CD4-positive, CD25-positive, alpha-beta regulatory T cell (primary cell): ENCODE results near the gene SPATA2L. TPM values are rescaled to one million over a fixed set of nuclear protein-coding genes. Genes with fewer than 3 reads are reported as not detected.

Experiments used
- ATAC-seq, 2 donors: fragments of 150-1000 bp; cut with Tn5 transposase; one replicate each; pipeline ENCODE4 v1.10.0; 2021; ENCODE audit warnings: low read depth in 2 of 2, moderate number of reproducible peaks in 2 of 2, moderate library complexity in 1 of 2
- DNase-seq, 3 donors: peaks; one replicate each; pipeline versions ENCODE4 v3.0.0 to v3.0.0-alpha.2; 2012 to 2022; ENCODE audit warnings: mixed read lengths in 1 of 3
- H3K27ac ChIP-seq: one replicate; pipeline ENCODE4 v1.7.0; 2013; ENCODE audit warnings: mild to moderate bottlenecking, low read length; ENCODE audit not compliant: insufficient read depth, poor library complexity, severe bottlenecking
- H3K27me3 ChIP-seq: one replicate; pipeline ENCODE4 v1.7.0; 2013; ENCODE audit warnings: low read length; ENCODE audit not compliant: control insufficient read depth, insufficient read depth
- H3K36me3 ChIP-seq: one replicate; pipeline ENCODE4 v1.7.0; 2013; ENCODE audit warnings: mild to moderate bottlenecking, low read length, moderate library complexity; ENCODE audit not compliant: control insufficient read depth, insufficient read depth
- H3K4me1 ChIP-seq: 2 replicates; pipeline ENCODE4 v1.7.0; 2013; ENCODE audit warnings: mild to moderate bottlenecking, low read length; ENCODE audit not compliant: insufficient read depth, control insufficient read depth, poor library complexity, severe bottlenecking
- H3K4me3 ChIP-seq: one replicate; pipeline ENCODE4 v1.7.0; 2013; ENCODE audit warnings: low read depth, mild to moderate bottlenecking, low read length, moderate library complexity
- H3K9me3 ChIP-seq, 2 experiments: 1 replicate in 1 of 2; 2 replicates in 1 of 2; pipeline ENCODE4 v1.7.0; 2013; ENCODE audit warnings: low read length in 2 of 2, mild to moderate bottlenecking in 1 of 2, moderate library complexity in 1 of 2; ENCODE audit not compliant: control insufficient read depth in 2 of 2
- H3K27ac Mint-ChIP-seq, 3 donors: one replicate each; pipeline ENCODE4 v1.8.0; 2020 to 2022; ENCODE audit warnings: mild to moderate bottlenecking in 3 of 3, mixed read lengths in 3 of 3, moderate library complexity in 2 of 3
- H3K27me3 Mint-ChIP-seq: one replicate; pipeline ENCODE4 v1.8.0; 2022; ENCODE audit warnings: mild to moderate bottlenecking, mixed read lengths
- H3K36me3 Mint-ChIP-seq: one replicate; pipeline ENCODE4 v1.8.0; 2020; ENCODE audit warnings: mixed read lengths
- H3K4me1 Mint-ChIP-seq, 4 donors: one replicate each; pipeline ENCODE4 v1.8.0; 2020 to 2022; ENCODE audit warnings: mixed read lengths in 4 of 4, mild to moderate bottlenecking in 1 of 4
- H3K4me3 Mint-ChIP-seq, 4 donors: one replicate each; pipeline ENCODE4 v1.8.0; 2020 to 2022; ENCODE audit warnings: mild to moderate bottlenecking in 4 of 4, mixed read lengths in 4 of 4, moderate library complexity in 3 of 4
- H3K9me3 Mint-ChIP-seq, 7 donors: one replicate each; pipeline ENCODE4 v1.8.0; 2020 to 2022; ENCODE audit warnings: mixed read lengths in 7 of 7, mild to moderate bottlenecking in 3 of 7, moderate library complexity in 2 of 7
- polyA plus RNA-seq, 4 donors: library from polyadenylated mRNA; unstranded; fragments of 300-500 nt; fragmentation: Illumina TruSeq; gene quantifications; one replicate each; pipeline ENCODE4 v1.2.3, GENCODE V29; 2021
- total RNA-seq: library from RNA; stranded (reverse); gene quantifications from one replicate; pipeline ENCODE4 v1.2.3, GENCODE V29; 2022

SPATA2L gene
- total and polyA plus RNA-seq, 5 donors from 2014 or later: 5.6 to 15.6 (median 8.4) TPM

DNA sequence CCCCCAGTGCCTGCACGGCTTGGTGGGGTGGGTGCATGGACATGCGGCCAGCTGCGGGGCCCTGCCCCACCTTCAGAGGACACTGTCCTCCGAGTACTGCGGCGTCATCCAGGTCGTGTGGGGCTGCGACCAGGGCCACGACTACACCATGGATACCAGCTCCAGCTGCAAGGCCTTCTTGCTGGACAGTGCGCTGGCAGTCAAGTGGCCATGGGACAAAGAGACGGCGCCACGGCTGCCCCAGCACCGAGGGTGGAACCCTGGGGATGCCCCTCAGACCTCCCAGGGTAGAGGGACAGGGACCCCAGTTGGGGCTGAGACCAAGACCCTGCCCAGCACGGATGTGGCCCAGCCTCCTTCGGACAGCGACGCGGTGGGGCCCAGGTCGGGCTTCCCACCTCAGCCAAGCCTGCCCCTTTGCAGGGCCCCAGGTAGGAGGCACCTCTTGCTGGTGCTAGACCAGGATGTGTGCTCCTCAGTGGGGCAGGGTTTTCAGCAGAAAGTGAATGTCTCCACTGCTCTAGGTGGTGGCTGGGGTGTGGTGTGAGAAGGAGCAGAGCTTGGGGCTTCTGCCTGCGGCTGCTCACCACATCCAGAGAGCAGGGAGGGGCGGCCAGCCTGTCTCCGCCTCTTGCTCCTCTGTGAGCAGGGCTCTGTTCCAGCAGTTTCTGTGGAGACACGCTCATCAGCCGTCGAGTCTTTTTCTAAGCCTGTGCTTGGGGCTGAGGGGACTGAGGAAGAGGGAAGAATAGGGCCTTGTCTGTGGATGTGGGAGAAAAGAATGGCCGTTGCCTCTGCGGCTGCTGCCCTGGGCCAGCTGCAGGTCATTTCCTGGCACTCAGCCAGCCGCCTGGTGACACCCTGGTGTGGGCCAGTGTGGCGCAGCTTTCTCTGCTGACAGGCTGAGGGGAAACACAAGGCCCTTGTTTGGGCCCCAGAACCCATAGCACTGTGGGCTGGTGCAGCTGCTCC is 22.1 kb upstream of the SPATA2L start:
- H3K4me3 Mint-ChIP-seq: peak overlapping the region; percentile 94 to 100 (median 98)
- Histone ChIP-seq H3K4me3 (peak overlapping the region; percentile 75), H3K9me3 (no peaks in the 10 kb centered on the region), H3K27me3 (no peaks in the 10 kb centered on the region), H3K4me1 (peaks cover 76% of the 10 kb centered on the region), H3K27ac (peak overlapping the region; percentile 89), H3K36me3 (peaks cover 39% of the 10 kb centered on the region)
- H3K36me3 Mint-ChIP-seq: peaks cover 15% of the 10 kb centered on the region
- DNase-seq (peak; percentile 60 to 95 (median 85)), ATAC-seq (peak; percentile 36 to 49)
- no peaks in the 10 kb centered on the region for H3K9me3 Mint-ChIP-seq
- peaks cover 14% of the 10 kb centered on the region for H3K27me3 Mint-ChIP-seq
- peak overlapping the region; percentile 96 to 99 (median 97) for H3K27ac Mint-ChIP-seq
- peaks cover 4 to 53% (median 23%) of the 10 kb centered on the region in 4 donors for H3K4me1 Mint-ChIP-seq

DNA sequence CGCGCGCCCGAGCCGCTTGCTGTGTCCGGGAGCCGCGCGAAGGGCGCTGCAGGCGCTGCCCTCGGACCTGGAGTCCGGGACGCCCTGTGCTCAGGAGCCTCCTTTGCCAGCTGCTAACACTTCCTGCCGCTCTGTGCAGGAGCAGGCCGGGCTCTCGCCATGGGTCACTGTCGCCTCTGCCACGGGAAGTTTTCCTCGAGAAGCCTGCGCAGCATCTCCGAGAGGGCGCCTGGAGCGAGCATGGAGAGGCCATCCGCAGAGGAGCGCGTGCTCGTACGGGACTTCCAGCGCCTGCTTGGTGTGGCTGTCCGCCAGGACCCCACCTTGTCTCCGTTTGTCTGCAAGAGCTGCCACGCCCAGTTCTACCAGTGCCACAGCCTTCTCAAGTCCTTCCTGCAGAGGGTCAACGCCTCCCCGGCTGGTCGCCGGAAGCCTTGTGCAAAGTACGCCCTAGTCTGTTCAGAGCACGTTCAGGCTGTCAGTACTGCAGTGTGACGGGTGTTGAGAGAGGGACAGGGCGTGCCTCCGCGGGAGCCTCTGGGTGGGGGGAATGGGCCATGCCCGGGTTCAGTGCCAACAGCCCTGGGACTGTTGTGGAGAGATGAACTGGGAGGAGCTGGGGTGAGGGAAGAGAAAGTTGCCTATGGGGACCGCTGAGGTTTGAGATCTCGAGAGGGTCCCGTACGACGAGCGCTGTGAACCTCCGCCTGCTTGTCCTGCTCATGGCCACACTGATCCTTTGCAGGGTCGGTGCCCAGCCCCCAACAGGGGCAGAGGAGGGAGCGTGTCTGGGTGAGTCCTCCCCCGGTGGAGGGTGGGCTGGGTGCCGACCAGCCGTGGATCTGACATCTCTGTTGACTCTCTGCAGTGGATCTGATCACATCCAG is 21.1 kb upstream of the SPATA2L start:
- Mint-ChIP-seq H3K4me1 (peaks cover 4 to 55% (median 23%) of the 10 kb centered on the region in 4 donors), H3K36me3 (peaks cover 15% of the 10 kb centered on the region), H3K27me3 (peaks cover 14% of the 10 kb centered on the region), H3K4me3 (peak overlapping the region; percentile 94 to 100 (median 98)), H3K27ac (peak overlapping the region; percentile 96 to 99 (median 97)), H3K9me3 (no peaks in the 10 kb centered on the region)
- Histone ChIP-seq H3K4me3 (peak overlapping the region; percentile 75), H3K9me3 (no peaks in the 10 kb centered on the region), H3K27me3 (no peaks in the 10 kb centered on the region), H3K27ac (peak overlapping the region; percentile 89), H3K36me3 (peaks cover 34% of the 10 kb centered on the region), H3K4me1 (peaks cover 72% of the 10 kb centered on the region)
- DNase-seq: peak; percentile 60 to 98 (median 75)
- ATAC-seq: peak; percentile 44 to 63

DNA sequence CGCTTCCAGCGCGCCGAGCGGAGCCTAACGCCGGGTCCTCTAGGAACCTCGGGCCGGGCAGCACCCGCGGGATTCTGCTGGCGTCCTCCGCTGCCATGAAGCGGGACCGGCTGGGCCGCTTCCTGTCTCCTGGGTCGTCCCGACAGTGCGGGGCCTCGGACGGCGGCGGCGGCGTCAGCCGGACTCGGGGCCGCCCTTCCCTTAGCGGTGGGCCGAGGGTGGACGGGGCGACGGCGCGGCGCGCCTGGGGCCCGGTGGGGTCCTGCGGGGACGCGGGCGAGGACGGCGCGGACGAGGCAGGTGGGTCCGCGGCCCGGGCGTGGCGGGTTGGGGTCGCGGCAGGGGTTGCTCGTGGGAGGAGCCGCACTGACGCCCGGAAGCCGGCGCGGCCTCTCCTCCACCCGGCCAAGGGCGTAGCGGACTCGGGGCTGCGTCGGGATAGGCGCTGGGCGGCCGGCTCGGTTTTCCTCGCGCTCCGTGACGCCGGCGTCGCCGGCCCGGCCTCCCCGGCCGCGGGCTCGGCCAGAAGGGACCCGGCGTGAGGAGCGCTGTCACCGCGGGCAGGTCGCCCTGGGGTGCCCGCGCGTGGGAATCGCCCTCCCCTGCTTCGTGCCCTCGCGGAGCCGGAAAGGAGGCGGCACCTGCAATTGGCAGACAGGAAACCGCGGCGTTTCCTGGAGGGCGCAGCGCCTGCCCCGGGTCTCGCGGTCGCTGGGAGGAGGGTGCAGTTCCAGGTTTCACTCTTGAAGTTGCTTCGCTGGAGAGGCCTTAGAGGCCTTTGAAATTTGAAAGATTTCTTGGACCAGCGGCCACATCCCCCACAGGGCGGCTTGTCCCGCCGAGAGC is 20.3 kb upstream of the SPATA2L start:
- H3K9me3 ChIP-seq: no peaks in the 10 kb centered on the region
- H3K27ac ChIP-seq: peak overlapping the region; percentile 89
- H3K36me3 Mint-ChIP-seq: peaks cover 9% of the 10 kb centered on the region
- peaks cover 63% of the 10 kb centered on the region for H3K4me1 ChIP-seq
- peak overlapping the region; percentile 32 to 97 (median 59) for H3K27ac Mint-ChIP-seq
- H3K27me3 ChIP-seq: no peaks in the 10 kb centered on the region
- H3K4me1 Mint-ChIP-seq: peaks cover 0 to 48% (median 17%) of the 10 kb centered on the region in 4 donors
- DNase-seq: peak; percentile 86 to 95 (median 92)
- H3K9me3 Mint-ChIP-seq: peaks cover 0 to 2% (median 0%) of the 10 kb centered on the region in 7 donors
- peak; percentile 62 to 69 for ATAC-seq
- peak overlapping the region; percentile 94 to 100 (median 98) for H3K4me3 Mint-ChIP-seq
- H3K4me3 ChIP-seq: no peak overlapping the region
- H3K36me3 ChIP-seq: peaks cover 25% of the 10 kb centered on the region
- peaks cover 14% of the 10 kb centered on the region for H3K27me3 Mint-ChIP-seq

DNA sequence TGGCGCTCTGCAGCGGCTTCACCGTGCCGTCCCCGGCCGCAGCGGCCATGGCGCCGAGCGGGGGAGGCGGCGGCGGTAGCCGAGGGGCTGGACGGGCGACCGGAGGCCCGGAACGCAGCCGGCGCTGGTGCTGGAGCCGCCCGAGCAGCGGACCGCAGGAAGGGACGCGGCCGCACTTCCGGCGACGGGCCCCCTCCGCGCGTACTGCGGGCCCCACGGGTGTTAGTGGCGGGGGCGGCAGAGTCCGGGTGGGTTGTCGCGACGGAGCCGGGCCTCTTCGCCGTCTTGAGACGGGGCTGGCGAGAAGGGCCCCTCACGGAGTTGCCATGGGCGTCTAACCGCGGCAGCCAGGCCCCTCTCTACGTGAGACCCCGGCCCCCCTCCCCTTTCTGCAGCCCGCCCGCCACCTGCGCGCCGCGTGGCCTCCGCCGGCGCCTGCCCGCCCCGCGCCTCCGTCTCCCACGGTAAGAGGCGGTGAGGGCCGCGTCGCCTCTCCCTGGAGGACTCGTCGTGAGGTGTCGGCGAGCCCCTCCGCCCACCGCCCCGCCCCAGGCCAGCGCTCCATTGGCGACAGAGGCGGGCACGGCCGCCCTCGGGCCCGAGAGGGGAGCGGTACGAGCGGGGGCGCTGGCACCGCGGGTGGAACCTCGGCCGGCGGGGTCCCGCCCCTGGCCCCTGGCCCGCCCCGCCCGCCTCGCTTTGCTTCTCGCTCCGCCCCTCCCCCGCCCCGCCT is 19.5 kb upstream of the SPATA2L start, which contains the start of the genes VPS9D1 and ZNF276:
Gene VPS9D1 (minus strand): TSS at position 86 of the 733 bp plus-strand sequence. CDS start 37 bp downstream, at position 49.
Gene ZNF276 (plus strand): TSS at position 725 of the 733 bp plus-strand sequence. CDS start 104 bp downstream, outside the sequence.
- Histone ChIP-seq H3K9me3 (no peaks in the 10 kb centered on the region), H3K4me1 (peaks cover 56% of the 10 kb centered on the region), H3K4me3 (peak within 1 kb of the TSS; percentile 75), H3K36me3 (peaks cover 19% of the 10 kb centered on the region), H3K27me3 (no peaks in the 10 kb centered on the region), H3K27ac (peak within 1 kb of the TSS; percentile 89)
- Mint-ChIP-seq H3K9me3 (peaks cover 0 to 2% (median 0%) of the 10 kb centered on the region in 7 donors), H3K4me1 (peaks cover 0 to 43% (median 17%) of the 10 kb centered on the region in 4 donors), H3K36me3 (peaks cover 9% of the 10 kb centered on the region), H3K4me3 (peak within 1 kb of the TSS; percentile 94 to 100 (median 98)), H3K27ac (peak within 1 kb of the TSS; percentile 96 to 99 (median 97)), H3K27me3 (peaks cover 14% of the 10 kb centered on the region)
- ATAC-seq (peak; percentile 37 to 51), DNase-seq (peak; percentile 76 to 84 (median 83))

DNA sequence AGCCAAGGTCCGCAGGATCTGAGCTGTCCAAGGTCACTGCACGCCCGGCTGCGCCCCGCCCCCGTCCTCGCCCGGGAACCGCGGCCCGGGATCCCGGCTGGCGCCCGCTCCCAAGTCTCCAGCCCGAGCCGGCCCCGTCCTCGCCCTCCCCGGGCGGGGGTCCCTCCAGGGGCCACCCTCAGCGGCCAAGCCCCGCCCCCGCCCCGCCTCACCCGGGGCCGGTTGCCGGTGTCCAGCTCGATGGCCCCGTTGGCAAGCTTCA is 19.0 kb upstream of the SPATA2L start:
- DNase-seq (no peak), ATAC-seq (no peak)
- peaks cover 0 to 39% (median 17%) of the 10 kb centered on the region in 4 donors for H3K4me1 Mint-ChIP-seq
- H3K4me3 Mint-ChIP-seq: peak overlapping the region; percentile 79 to 94 (median 86)
- Histone ChIP-seq H3K36me3 (peaks cover 14% of the 10 kb centered on the region), H3K4me3 (peak overlapping the region; percentile 32), H3K9me3 (no peaks in the 10 kb centered on the region), H3K27ac (peak overlapping the region; percentile 89), H3K4me1 (peaks cover 51% of the 10 kb centered on the region), H3K27me3 (no peaks in the 10 kb centered on the region)
- H3K9me3 Mint-ChIP-seq: peaks cover 0 to 2% (median 0%) of the 10 kb centered on the region in 7 donors
- H3K27me3 Mint-ChIP-seq: peaks cover 14% of the 10 kb centered on the region
- no peak overlapping the region for H3K27ac Mint-ChIP-seq
- H3K36me3 Mint-ChIP-seq: peaks cover 9% of the 10 kb centered on the region

DNA sequence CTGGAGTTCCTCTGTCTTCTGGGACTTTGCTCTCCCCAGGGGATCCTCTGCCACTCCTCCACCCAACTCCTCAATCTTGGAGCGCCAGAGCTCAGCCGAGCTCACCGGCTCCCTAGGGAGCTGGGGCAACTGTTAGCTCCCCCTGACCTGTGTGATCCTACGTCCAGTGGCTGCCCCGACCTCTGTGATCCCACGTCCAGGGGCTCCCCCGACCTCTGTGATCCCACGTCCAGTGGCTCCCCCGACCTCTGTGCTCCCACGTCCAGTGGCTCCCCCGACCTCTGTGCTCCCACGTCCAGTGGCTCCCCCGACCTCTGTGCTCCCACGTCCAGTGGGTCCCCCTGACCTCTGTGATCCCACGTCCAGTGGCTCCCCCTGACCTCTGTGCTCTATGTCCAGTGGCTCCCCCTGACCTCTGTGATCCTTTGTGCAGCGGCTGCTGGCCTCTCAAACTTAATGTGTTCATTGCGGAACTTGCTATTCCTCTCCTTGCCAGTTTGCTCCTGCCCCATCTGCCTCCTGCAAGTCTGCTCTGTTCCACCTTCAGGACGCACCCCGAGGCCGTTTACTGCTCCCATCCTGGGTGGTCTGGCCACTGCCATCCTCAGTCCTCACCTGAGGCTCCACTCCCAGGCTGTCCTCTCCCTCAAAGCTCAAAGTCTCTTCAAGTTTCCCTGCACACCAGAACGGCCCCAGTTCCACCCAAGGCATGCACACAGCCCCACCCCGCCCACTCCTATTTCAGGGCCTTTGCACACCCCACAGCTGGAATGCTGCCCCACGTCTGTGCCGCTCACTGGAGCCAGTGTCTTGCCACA is 16.4 kb upstream of the SPATA2L start:
- peaks cover 11% of the 10 kb centered on the region for H3K27me3 Mint-ChIP-seq
- H3K9me3 Mint-ChIP-seq: peaks cover 0 to 2% (median 0%) of the 10 kb centered on the region in 7 donors
- Histone ChIP-seq H3K4me3 (no peak overlapping the region), H3K4me1 (peaks cover 26% of the 10 kb centered on the region), H3K27ac (no peak overlapping the region), H3K27me3 (no peaks in the 10 kb centered on the region), H3K36me3 (no peaks in the 10 kb centered on the region), H3K9me3 (no peaks in the 10 kb centered on the region)
- ATAC-seq (no peak), DNase-seq (no peak)
- peaks cover 7% of the 10 kb centered on the region for H3K36me3 Mint-ChIP-seq
- H3K27ac Mint-ChIP-seq: peak overlapping the region in 1 of 3 donors; percentile 84
- H3K4me1 Mint-ChIP-seq: peaks cover 0 to 23% (median 8%) of the 10 kb centered on the region in 4 donors
- H3K4me3 Mint-ChIP-seq: peak overlapping the region in 3 of 4 donors; percentile 31 to 69 (median 63)
